Medulla oblongata (tissue), 1 donor: ENCODE data around the gene RNF181.
"Not testable (repeated sequence)": the region's sequence is repeated elsewhere in the genome, so short reads cannot be mapped to it uniquely, and the experiment has no call there.

Experiments
- DNase-seq: peaks from one replicate; pipeline ENCODE4 v3.0.0-alpha.2; 2015; ENCODE audit errors: extremely low spot score

RNF181 gene

GRCh38 chr2:85614757-85615156 lies 19.2 kb downstream of the RNF181 start:
- not testable (repeated sequence) for DNase-seq

DNA sequence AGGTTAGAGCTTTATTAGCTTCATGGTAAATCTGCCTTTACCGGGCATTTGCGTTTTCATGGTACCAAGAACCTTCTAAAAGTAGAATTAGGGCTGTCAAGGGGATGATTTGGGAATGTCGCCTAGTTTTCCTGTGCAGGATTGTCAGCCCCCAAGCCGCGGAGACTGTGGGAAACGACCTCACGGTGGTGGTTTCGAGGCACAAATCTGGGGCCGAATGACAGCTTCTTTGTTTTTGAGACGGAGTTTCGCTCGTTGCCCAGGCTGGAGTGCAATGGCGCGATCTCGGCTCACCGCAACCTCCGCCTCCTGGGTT lies 19.8 kb downstream of the RNF181 start:
- DNase-seq = no peak

GRCh38 chr2:85617723-85618122 lies 22.2 kb downstream of the RNF181 start:
- not testable (repeated sequence) for DNase-seq

DNA sequence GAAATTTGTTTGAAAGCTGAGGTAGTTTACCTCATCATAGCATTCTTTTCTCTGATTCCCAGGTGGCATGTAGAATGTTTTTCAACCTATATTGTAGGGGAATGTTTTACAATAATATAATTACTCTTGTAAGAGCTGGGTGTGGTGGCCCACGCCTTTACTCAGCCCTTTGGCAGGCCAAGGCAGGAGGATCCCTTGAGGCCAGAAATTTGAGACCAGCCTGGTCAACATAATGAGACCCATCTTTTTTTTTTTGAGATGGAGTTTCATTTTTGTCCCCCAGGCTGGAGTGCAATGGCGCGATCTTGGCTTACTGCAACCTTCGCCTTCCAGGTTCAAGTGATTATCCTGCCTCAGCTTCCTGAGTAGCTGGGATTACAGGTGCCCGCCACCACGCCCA lies 24.1 kb downstream of the RNF181 start:
- no peak for DNase-seq

DNA sequence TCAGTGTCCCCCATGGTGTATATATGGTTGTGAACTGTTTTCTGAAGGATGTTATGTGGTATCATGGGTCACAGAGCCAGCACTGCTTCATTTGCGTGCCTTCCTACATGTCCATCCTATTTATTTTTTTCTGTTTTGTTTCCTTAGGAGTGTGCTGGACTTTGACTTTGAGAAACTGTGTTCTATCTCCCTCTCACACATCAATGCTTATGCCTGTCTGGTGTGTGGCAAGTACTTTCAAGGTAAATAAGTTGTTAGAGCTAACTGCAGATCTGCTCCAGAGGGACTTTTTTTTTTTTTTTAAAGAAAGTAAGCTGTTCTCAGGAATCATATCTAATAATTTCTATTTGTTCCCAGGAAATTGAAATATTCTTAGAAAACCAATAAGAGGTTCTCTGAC lies 25.8 kb downstream of the RNF181 start:
- no peak for DNase-seq

DNA sequence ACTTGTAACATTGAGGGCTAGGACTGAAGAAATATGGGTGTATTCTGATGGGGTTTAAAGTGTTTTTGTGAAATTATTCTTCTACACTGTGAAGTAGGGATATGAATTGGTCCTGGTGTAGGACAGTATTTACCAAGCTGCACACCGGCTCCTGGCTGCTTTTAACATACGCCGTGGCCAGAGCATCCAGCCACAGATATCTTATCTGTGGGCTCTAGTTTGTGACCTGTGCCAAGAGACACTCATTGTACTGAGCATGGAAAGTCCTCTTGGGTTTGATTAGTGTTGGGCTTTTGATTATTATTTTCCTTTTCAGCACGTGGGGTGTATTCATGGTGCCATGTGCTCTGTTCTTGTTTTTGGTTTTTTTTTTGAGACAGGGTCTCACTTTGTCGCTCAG lies 28.4 kb downstream of the RNF181 start:
- DNase-seq = no peak

GRCh38 chr2:85628658-85629057 lies 33.1 kb downstream of the RNF181 start:
- no peak for DNase-seq

DNA sequence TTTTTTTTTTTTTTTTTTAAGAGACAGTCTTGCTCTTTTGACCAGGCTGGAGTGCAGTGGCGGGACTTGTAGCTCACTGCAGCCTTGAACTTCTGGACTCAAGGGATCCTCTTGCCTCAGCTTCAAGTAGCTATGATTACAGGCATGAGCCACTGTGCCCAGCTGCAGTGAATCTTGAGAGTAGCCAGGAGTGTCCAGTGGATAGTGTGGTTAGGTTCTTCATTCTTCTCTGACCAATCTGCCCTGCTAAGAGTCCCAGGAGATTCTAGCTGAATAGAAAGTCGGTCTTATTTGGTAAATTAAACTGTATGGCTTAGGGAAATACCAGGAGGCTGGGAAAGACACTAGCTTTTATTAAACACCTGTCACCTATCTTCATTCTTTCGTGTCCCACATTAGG lies 35.8 kb downstream of the RNF181 start:
- DNase-seq = no peak

DNA sequence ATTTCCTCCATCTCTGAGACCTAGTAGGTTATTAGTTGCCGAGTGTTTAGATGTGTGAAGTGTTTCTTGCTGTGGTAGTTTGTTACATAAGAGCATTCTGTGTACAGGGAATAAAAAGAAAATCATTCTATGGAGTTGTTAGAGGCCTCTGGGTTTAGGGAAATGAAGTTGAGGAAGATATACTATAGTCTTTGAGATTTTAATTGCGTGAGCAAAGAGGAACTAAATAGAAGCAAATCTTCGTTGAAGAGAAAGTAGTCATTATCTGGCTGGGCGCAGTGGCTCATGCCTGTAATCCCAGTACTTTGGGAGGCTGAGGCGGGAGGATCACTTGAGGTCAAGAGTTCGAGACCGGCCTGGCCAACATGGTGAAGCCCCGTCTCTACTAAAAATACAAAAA lies 39.5 kb downstream of the RNF181 start:
- no peak for DNase-seq

DNA sequence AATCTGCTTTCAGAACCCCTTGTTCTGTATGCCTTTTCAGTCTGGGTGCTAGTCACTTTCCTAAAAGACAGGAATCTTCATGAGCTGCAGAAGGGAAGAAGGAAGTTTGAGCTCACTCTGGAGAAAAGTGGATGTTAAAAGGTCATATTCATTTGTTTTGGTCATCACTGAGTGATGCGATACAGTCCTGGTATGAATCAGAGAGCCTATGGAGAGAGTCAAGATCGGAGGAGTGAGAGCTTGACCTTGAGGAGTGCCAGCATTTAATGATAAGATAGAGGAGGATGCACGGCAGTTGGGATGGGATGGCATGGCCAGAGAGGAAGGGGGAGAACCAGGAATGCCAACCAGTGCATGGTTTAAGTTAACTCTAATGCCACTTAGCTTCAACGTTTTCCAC lies 40.1 kb downstream of the RNF181 start:
- DNase-seq = no peak

- DNase-seq = no peak
Observed at GRCh38 chr2:85642725-85643124, 47.2 kb downstream of the RNF181 start.

DNA sequence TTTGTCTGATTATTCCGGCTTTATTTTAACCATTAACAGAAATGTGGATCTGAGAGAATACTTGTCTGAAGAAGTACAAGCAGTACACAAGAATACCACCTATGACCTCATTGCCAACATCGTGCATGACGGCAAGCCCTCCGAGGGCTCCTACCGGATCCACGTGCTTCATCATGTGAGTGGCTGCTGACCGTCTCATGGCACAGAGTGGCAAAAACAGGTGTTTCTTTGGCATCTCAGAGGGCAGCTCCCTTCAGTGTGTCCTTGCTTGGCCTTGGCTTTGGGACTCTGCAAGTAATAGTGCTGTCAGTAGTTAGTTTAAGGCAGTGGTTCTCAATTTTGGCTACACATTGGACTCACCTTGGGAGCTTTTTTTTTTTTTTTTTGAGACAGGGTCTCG lies 49.4 kb downstream of the RNF181 start:
- DNase-seq = no peak

DNA sequence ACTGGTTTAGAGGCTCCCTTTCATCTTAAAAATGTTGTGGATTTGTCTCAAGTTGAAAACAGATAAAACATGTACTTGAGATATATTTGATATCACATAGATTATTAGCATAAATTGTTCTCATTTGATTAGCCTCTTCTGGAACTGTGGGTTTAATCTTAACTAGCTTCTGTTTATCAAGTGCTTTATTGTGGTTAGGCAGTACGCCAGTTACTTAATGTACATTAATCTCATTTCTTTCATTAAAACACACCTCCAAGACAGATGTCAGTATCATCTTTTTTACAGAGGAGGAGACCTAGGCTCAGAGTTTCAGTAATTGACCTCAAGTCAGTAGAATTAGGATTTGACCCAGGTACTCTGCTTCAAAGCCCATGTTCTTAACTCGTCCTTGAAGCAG lies 50.6 kb downstream of the RNF181 start:
- no peak for DNase-seq
